Neural crest cell (in vitro differentiated cells): ENCODE results near the gene ERAP2. TPM values are rescaled to one million over a fixed set of nuclear protein-coding genes. Genes with fewer than 3 reads are reported as not detected.
"Not testable (repeated sequence)": the region's sequence is repeated elsewhere in the genome, so short reads cannot be mapped to it uniquely, and the experiment has no call there.

Experiments used
- DNase-seq: peaks from one replicate; pipeline ENCODE4 v3.0.0; 2021; ENCODE audit warnings: low read depth, mixed read lengths, low spot score
- H3K27ac Mint-ChIP-seq: one replicate; pipeline ENCODE4 v1.8.0; 2021; ENCODE audit warnings: mild to moderate bottlenecking, mixed read lengths; ENCODE audit not compliant: unreplicated experiment
- H3K27me3 Mint-ChIP-seq: 2 replicates; pipeline ENCODE4 v1.8.0; 2021; ENCODE audit warnings: low read depth, mild to moderate bottlenecking, mixed read lengths
- H3K36me3 Mint-ChIP-seq: 2 replicates; pipeline ENCODE4 v1.8.0; 2021; ENCODE audit warnings: low read depth, mild to moderate bottlenecking, mixed read lengths
- H3K4me1 Mint-ChIP-seq: 2 replicates; pipeline ENCODE4 v1.8.0; 2021; ENCODE audit warnings: mixed read lengths
- H3K4me3 Mint-ChIP-seq: one replicate; pipeline ENCODE4 v1.8.0; 2021; ENCODE audit warnings: mild to moderate bottlenecking, mixed read lengths
- H3K9me3 Mint-ChIP-seq: 2 replicates; pipeline ENCODE4 v1.8.0; 2021; ENCODE audit warnings: mixed read lengths
- CTCF ChIP-seq: fragments of 200-600 bp; sonication (generic); conservative IDR thresholded peaks from 2 replicates; pipeline ENCODE4 v1.5.0; 2021; ENCODE audit warnings: antibody characterized with exemption, mild to moderate bottlenecking
- total RNA-seq: library from RNA; stranded (reverse); gene quantifications from 2 replicates; pipeline ENCODE4 v1.2.1, GENCODE V29; 2021

Gene ERAP2
- total RNA-seq, 1 donor from 2014 or later, result not detected

- Mint-ChIP-seq H3K4me3 (no peak overlapping the region), H3K9me3 (peaks cover 3% of the 10 kb centered on the region), H3K27me3 (no peaks in the 10 kb centered on the region), H3K27ac (no peak overlapping the region), H3K4me1 (no peaks in the 10 kb centered on the region), H3K36me3 (no peaks in the 10 kb centered on the region)
- DNase-seq, result no peak
- no peak for TF ChIP-seq CTCF
Observed at GRCh38 chr5:96837303-96837702, 39.0 kb upstream of the ERAP2 start.

- no peak for DNase-seq
- Mint-ChIP-seq H3K27ac (no peak overlapping the region), H3K27me3 (no peaks in the 10 kb centered on the region), H3K36me3 (no peaks in the 10 kb centered on the region), H3K4me3 (no peak overlapping the region), H3K4me1 (no peaks in the 10 kb centered on the region), H3K9me3 (peaks cover 3% of the 10 kb centered on the region)
- no peak for TF ChIP-seq CTCF
Observed at GRCh38 chr5:96838201-96839070, 37.9 kb upstream of the ERAP2 start.

GRCh38 chr5:96839071-96839592, 37.2 kb upstream of the ERAP2 start:
- no peaks in the 10 kb centered on the region for H3K4me1 Mint-ChIP-seq
- DNase-seq, result no peak
- H3K9me3 Mint-ChIP-seq, result peaks cover 3% of the 10 kb centered on the region
- no peaks in the 10 kb centered on the region for H3K27me3 Mint-ChIP-seq
- no peak overlapping the region for H3K4me3 Mint-ChIP-seq
- no peak overlapping the region for H3K27ac Mint-ChIP-seq
- no peak for TF ChIP-seq CTCF
- no peaks in the 10 kb centered on the region for H3K36me3 Mint-ChIP-seq

DNA sequence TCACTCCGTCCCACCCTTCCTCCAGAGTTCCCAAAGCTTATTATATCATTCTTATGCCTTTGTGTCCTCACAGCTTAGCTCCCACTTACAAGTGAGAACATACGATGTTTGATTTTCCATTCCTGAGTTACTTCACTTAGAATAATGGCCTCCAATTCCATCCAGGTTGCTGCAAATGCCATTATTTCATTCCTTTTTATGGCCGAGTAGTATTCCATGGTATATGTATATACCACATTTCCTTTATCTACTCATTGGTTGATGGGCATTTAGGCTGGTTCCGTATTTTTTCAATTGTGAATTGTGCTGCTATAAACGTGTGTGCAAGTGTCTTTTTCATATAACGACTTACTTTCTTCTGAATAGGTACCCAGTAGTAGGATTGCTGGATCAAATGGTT, 34.4 kb upstream of the ERAP2 start:
- not testable (repeated sequence) for H3K27me3 Mint-ChIP-seq, H3K9me3 Mint-ChIP-seq, DNase-seq, H3K27ac Mint-ChIP-seq, H3K4me1 Mint-ChIP-seq, H3K36me3 Mint-ChIP-seq, H3K4me3 Mint-ChIP-seq

DNA sequence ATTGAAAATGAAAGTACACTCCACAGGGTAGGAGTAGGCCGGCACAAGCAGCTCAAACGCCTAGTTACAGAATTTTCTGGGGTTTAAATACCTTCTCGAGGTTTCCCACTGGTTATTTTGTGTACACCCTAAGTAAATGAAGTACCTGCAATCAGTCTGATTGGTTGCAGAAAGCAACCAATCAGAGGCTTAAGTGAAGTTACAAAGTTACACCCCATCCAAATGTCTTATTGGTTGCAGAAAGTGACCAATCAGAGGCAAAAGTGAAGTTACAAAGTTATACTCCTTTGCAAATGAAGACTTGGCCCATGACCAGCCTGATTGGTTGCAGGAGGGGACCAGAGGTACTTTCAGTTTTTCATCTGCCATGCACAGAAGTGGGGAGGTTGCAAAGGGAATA, 33.2 kb upstream of the ERAP2 start:
- peaks cover 3% of the 10 kb centered on the region for H3K9me3 Mint-ChIP-seq
- TF ChIP-seq CTCF, result no peak
- no peak for DNase-seq
- no peak overlapping the region for H3K4me3 Mint-ChIP-seq
- H3K27me3 Mint-ChIP-seq, result no peaks in the 10 kb centered on the region
- no peak overlapping the region for H3K27ac Mint-ChIP-seq
- H3K36me3 Mint-ChIP-seq, result no peaks in the 10 kb centered on the region
- no peaks in the 10 kb centered on the region for H3K4me1 Mint-ChIP-seq

DNA sequence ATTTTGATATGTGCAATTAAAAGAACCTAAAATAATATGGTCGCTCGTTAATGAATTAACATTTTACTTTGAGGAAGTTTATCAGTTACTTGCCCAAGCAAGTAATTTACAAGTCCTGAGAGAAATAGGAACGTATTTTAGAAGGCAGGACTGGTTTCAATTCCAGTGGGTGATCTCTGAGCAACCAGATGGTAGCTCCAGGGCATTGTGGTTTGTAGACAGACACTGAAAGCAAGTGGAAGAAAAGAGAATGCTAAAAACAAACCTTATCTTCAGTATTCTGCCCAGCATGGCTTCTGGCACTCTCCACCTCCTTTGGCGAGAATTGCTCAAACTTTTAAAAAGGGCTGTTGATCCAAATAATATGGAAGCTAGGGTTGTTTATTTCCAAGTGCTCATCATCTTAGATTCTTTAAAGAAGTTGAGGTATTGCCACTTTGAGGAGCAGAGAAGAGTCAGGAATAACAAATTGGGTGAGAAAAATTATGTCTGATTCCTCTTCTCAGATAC, 31.8 kb upstream of the ERAP2 start:
- Mint-ChIP-seq H3K36me3 (no peaks in the 10 kb centered on the region), H3K4me1 (no peaks in the 10 kb centered on the region), H3K9me3 (peaks cover 9% of the 10 kb centered on the region), H3K27ac (no peak overlapping the region), H3K4me3 (no peak overlapping the region), H3K27me3 (no peaks in the 10 kb centered on the region)
- DNase-seq, result no peak
- TF ChIP-seq CTCF, result no peak
